NT2/D1 (cell line): ENCODE results near the gene MMP11.

Experiments
- DNase-seq: peaks from one replicate; pipeline ENCODE4 v3.0.0-alpha.2; 2011; ENCODE audit warnings: low read depth, low spot score
- H3K27me3 ChIP-seq: 2 replicates; pipeline ENCODE4 v1.6.0; 2011; ENCODE audit warnings: mild to moderate bottlenecking; ENCODE audit not compliant: insufficient read length, insufficient read depth
- H3K36me3 ChIP-seq: 2 replicates; pipeline ENCODE4 v1.6.1; 2011; ENCODE audit warnings: mild to moderate bottlenecking, low read length, mixed read lengths; ENCODE audit not compliant: insufficient read depth, insufficient read length
- H3K4me1 ChIP-seq: 2 replicates; pipeline ENCODE4 v1.5.1; 2011; ENCODE audit not compliant: insufficient read depth, insufficient read length
- H3K4me3 ChIP-seq: 2 replicates; pipeline ENCODE4 v1.5.1; 2011; ENCODE audit warnings: low read depth; ENCODE audit not compliant: insufficient read length
- H3K9ac ChIP-seq: 2 replicates; pipeline ENCODE4 v1.6.0; 2011; ENCODE audit warnings: low read depth; ENCODE audit not compliant: insufficient read length
- H3K9me3 ChIP-seq: 2 replicates; pipeline ENCODE4 v1.5.1; 2011; ENCODE audit warnings: mild to moderate bottlenecking, low read length; ENCODE audit not compliant: insufficient read depth
- SUZ12 ChIP-seq: IDR thresholded peaks from 2 replicates; pipeline ENCODE4 v1.6.1; 2011; ENCODE audit not compliant: insufficient read length, insufficient read depth; ENCODE audit errors: extremely low read depth
- YY1 ChIP-seq: IDR thresholded peaks from 2 replicates; pipeline ENCODE4 v1.6.1; 2011; ENCODE audit not compliant: insufficient read length, insufficient read depth
- ZNF274 ChIP-seq: IDR thresholded peaks from 2 replicates; pipeline ENCODE4 v1.6.1; 2011; ENCODE audit warnings: mild to moderate bottlenecking, low read depth, low read length

The MMP11 gene

GRCh38 chr22:23822101-23822671 is 49.5 kb downstream of the MMP11 start:
- peaks cover 88% of the 10 kb centered on the region for H3K36me3 ChIP-seq
- H3K4me1 ChIP-seq: peaks cover 2% of the 10 kb centered on the region
- TF ChIP-seq YY1: no peak
- TF ChIP-seq SUZ12: no peak
- no peak for TF ChIP-seq ZNF274

GRCh38 chr22:23823331-23823791 is 50.7 kb downstream of the MMP11 start:
- TF ChIP-seq YY1: no peak
- no peak for TF ChIP-seq ZNF274
- TF ChIP-seq SUZ12: no peak
- H3K9ac ChIP-seq: no peak overlapping the region
- H3K4me3 ChIP-seq: no peak overlapping the region
- peaks cover 7% of the 10 kb centered on the region for H3K4me1 ChIP-seq
- no peak for DNase-seq
- no peaks in the 10 kb centered on the region for H3K9me3 ChIP-seq
- H3K27me3 ChIP-seq: no peaks in the 10 kb centered on the region
- H3K36me3 ChIP-seq: peaks cover 87% of the 10 kb centered on the region

More at GRCh38 chr22:23822101-23822671, 49.5 kb downstream of the MMP11 start:
- H3K27me3 ChIP-seq: no peaks in the 10 kb centered on the region
- H3K9ac ChIP-seq: no peak overlapping the region
- DNase-seq: no peak
- no peaks in the 10 kb centered on the region for H3K9me3 ChIP-seq
- H3K4me3 ChIP-seq: no peak overlapping the region

GRCh38 chr22:23824476-23825245 is 52.0 kb downstream of the MMP11 start:
- peaks cover 7% of the 10 kb centered on the region for H3K4me1 ChIP-seq
- no peak for TF ChIP-seq YY1
- TF ChIP-seq SUZ12: no peak
- TF ChIP-seq ZNF274: no peak
- H3K9me3 ChIP-seq: no peaks in the 10 kb centered on the region
- H3K27me3 ChIP-seq: no peaks in the 10 kb centered on the region
- H3K9ac ChIP-seq: no peak overlapping the region
- no peak overlapping the region for H3K4me3 ChIP-seq
- H3K36me3 ChIP-seq: peaks cover 87% of the 10 kb centered on the region
- no peak for DNase-seq

- Histone ChIP-seq H3K27me3 (no peaks in the 10 kb centered on the region), H3K36me3 (peaks cover 88% of the 10 kb centered on the region), H3K9me3 (no peaks in the 10 kb centered on the region), H3K4me3 (no peak overlapping the region), H3K4me1 (peaks cover 7% of the 10 kb centered on the region), H3K9ac (no peak overlapping the region)
- TF ChIP-seq ZNF274 (no peak), YY1 (no peak), SUZ12 (no peak)
- no peak for DNase-seq
Measured at GRCh38 chr22:23825246-23825905, 52.7 kb downstream of the MMP11 start.

GRCh38 chr22:23826510-23827350 is 54.1 kb downstream of the MMP11 start:
- peaks cover 7% of the 10 kb centered on the region for H3K4me1 ChIP-seq
- TF ChIP-seq SUZ12: no peak
- TF ChIP-seq ZNF274: no peak
- TF ChIP-seq YY1: no peak
- no peaks in the 10 kb centered on the region for H3K9me3 ChIP-seq
- peaks cover 87% of the 10 kb centered on the region for H3K36me3 ChIP-seq
- H3K4me3 ChIP-seq: no peak overlapping the region
- no peaks in the 10 kb centered on the region for H3K27me3 ChIP-seq
- no peak for DNase-seq
- no peak overlapping the region for H3K9ac ChIP-seq

GRCh38 chr22:23827351-23827995 is 54.8 kb downstream of the MMP11 start:
- H3K9ac ChIP-seq: no peak overlapping the region
- H3K9me3 ChIP-seq: no peaks in the 10 kb centered on the region
- H3K4me3 ChIP-seq: no peak overlapping the region
- peaks cover 7% of the 10 kb centered on the region for H3K4me1 ChIP-seq
- peaks cover 87% of the 10 kb centered on the region for H3K36me3 ChIP-seq
- TF ChIP-seq SUZ12: no peak
- TF ChIP-seq ZNF274: no peak
- no peak for TF ChIP-seq YY1
- no peak for DNase-seq
- H3K27me3 ChIP-seq: no peaks in the 10 kb centered on the region
